Measurements from ENCODE around the gene PSMD12.

Gene PSMD12

GRCh38 chr17:67400193-67400592, 33.8 kb upstream of the PSMD12 start:
- TF ChIP-seq CTCF (IDR thresholded peaks at IDR 0.05; ENCODE audit: insufficient read depth, low read length, poor library complexity, severe bottlenecking) (no peak), EZH2phosphoT487 (conservative IDR thresholded peaks at IDR 0.05; ENCODE audit: low read length) (no peak)
- no peak overlapping the region for H3K4me3 ChIP-seq (ENCODE audit: insufficient read depth, low read length, poor library complexity, severe bottlenecking)
- no peaks in the 10 kb centered on the region for H3K9me2 ChIP-seq (replicated peaks; ENCODE audit: insufficient read depth, low read length)
- no peaks in the 10 kb centered on the region for H4K20me1 ChIP-seq (ENCODE audit: low read depth, low read length)
- H3K9ac ChIP-seq (ENCODE audit: low read length): no peak overlapping the region
- no peaks in the 10 kb centered on the region for H3K36me3 ChIP-seq (ENCODE audit: low read length)
- H3K27me3 ChIP-seq (ENCODE audit: low read length): no peaks in the 10 kb centered on the region
- no peaks in the 10 kb centered on the region for H3K9me3 ChIP-seq (ENCODE audit: insufficient read depth, low read length)
- no peak overlapping the region for H3K4me2 ChIP-seq (ENCODE audit: low read depth, low read length, poor library complexity, severe bottlenecking)
- no peaks in the 10 kb centered on the region for H3K79me2 ChIP-seq (ENCODE audit: insufficient read depth, low read length)
- H3K27ac ChIP-seq (ENCODE audit: low read depth, low read length): no peak overlapping the region
- no peaks in the 10 kb centered on the region for H3F3A ChIP-seq (ENCODE audit: insufficient read depth)
- no peak overlapping the region for H2AFZ ChIP-seq (ENCODE audit: low read depth, low read length, severe bottlenecking)

- no peak overlapping the region for H3K27ac ChIP-seq (ENCODE audit: low read depth, low read length)
- no peaks in the 10 kb centered on the region for H3K36me3 ChIP-seq (ENCODE audit: low read length)
- H3K9me2 ChIP-seq (replicated peaks; ENCODE audit: insufficient read depth, low read length): no peaks in the 10 kb centered on the region
- no peaks in the 10 kb centered on the region for H3K9me3 ChIP-seq (ENCODE audit: insufficient read depth, low read length)
- no peak overlapping the region for H3K9ac ChIP-seq (ENCODE audit: low read length)
- TF ChIP-seq EZH2phosphoT487 (conservative IDR thresholded peaks at IDR 0.05; ENCODE audit: low read length): no peak
- TF ChIP-seq CTCF (IDR thresholded peaks at IDR 0.05; ENCODE audit: insufficient read depth, low read length, poor library complexity, severe bottlenecking): no peak
- no peaks in the 10 kb centered on the region for H3K79me2 ChIP-seq (ENCODE audit: insufficient read depth, low read length)
- no peaks in the 10 kb centered on the region for H4K20me1 ChIP-seq (ENCODE audit: low read depth, low read length)
- H3F3A ChIP-seq (ENCODE audit: insufficient read depth): no peaks in the 10 kb centered on the region
- H3K4me3 ChIP-seq (ENCODE audit: insufficient read depth, low read length, poor library complexity, severe bottlenecking): no peak overlapping the region
- no peak overlapping the region for H2AFZ ChIP-seq (ENCODE audit: low read depth, low read length, severe bottlenecking)
- H3K4me2 ChIP-seq (ENCODE audit: low read depth, low read length, poor library complexity, severe bottlenecking): no peak overlapping the region
- no peaks in the 10 kb centered on the region for H3K27me3 ChIP-seq (ENCODE audit: low read length)
Measured at GRCh38 chr17:67399676-67400075, 33.3 kb upstream of the PSMD12 start.

GRCh38 chr17:67393809-67394397, 27.5 kb upstream of the PSMD12 start:
- Histone ChIP-seq H2AFZ (ENCODE audit: low read depth, low read length, severe bottlenecking) (no peak overlapping the region), H3K9me3 (ENCODE audit: insufficient read depth, low read length) (no peaks in the 10 kb centered on the region), H3K27me3 (ENCODE audit: low read length) (no peaks in the 10 kb centered on the region), H3K9ac (ENCODE audit: low read length) (no peak overlapping the region), H3K9me2 (replicated peaks; ENCODE audit: insufficient read depth, low read length) (no peaks in the 10 kb centered on the region), H3K4me2 (ENCODE audit: low read depth, low read length, poor library complexity, severe bottlenecking) (no peak overlapping the region), H3K27ac (ENCODE audit: low read depth, low read length) (no peak overlapping the region), H3K36me3 (ENCODE audit: low read length) (no peaks in the 10 kb centered on the region), H3K4me3 (ENCODE audit: insufficient read depth, low read length, poor library complexity, severe bottlenecking) (no peak overlapping the region), H4K20me1 (ENCODE audit: low read depth, low read length) (no peaks in the 10 kb centered on the region), H3K79me2 (ENCODE audit: insufficient read depth, low read length) (no peaks in the 10 kb centered on the region), H3F3A (ENCODE audit: insufficient read depth) (no peaks in the 10 kb centered on the region)
- TF ChIP-seq CTCF (IDR thresholded peaks at IDR 0.05; ENCODE audit: insufficient read depth, low read length, poor library complexity, severe bottlenecking) (no peak), EZH2phosphoT487 (conservative IDR thresholded peaks at IDR 0.05; ENCODE audit: low read length) (no peak)
